Left lung (tissue), 10 donors: ENCODE measurements around the gene SYCE1L. TPM values are rescaled to one million over a fixed set of nuclear protein-coding genes. Genes with fewer than 3 reads are reported as not detected.
A peak's percentile ranks its signal among the peaks of the same experiment; 100 is the strongest.
"Not testable (repeated sequence)": the region's sequence is repeated elsewhere in the genome, so short reads cannot be mapped to it uniquely, and the experiment has no call there.

Experiments used
- ATAC-seq: fragments of 200-7000 bp; cut with Tn5 transposase; one replicate; pipeline ENCODE4 v1.9.1; 2020; ENCODE audit warnings: moderate library complexity
- DNase-seq, 4 donors: peaks; one replicate each; pipeline ENCODE4 v3.0.0-alpha.2; 2013 to 2020
- H3K27ac ChIP-seq, 2 donors: fragments of 200-600 bp; sonication (generic) in 1 of 2; one replicate each; pipeline versions ENCODE4 v1.5.0 to v1.8.0; 2020 to 2021
- H3K27me3 ChIP-seq, 2 donors: fragments of 200-600 bp; sonication (generic) in 1 of 2; one replicate each; pipeline versions ENCODE4 v1.5.0 to v1.8.0; 2020 to 2021
- H3K36me3 ChIP-seq, 2 donors: fragments of 200-600 bp; sonication (generic) in 1 of 2; one replicate each; pipeline versions ENCODE4 v1.5.0 to v1.8.0; 2020 to 2021
- H3K4me1 ChIP-seq, 2 donors: fragments of 200-600 bp; one replicate each; pipeline ENCODE4 v1.8.0; 2021
- H3K4me3 ChIP-seq, 2 donors: fragments of 200-600 bp; sonication (generic) in 1 of 2; one replicate each; pipeline versions ENCODE4 v1.5.0 to v1.8.0; 2020 to 2021; ENCODE audit warnings: mild to moderate bottlenecking in 1 of 2
- H3K9me3 ChIP-seq, 2 donors: fragments of 200-600 bp; sonication (generic) in 1 of 2; one replicate each; pipeline versions ENCODE4 v1.5.0 to v1.8.0; 2020 to 2021
- intact Hi-C, 2 donors: fragments of 100-400 bp; cut with DNase I; formaldehyde crosslinking; loops; one replicate each; pipeline versions ENCODE4 v1.11.2 to v1.14.2; 2022
- polyA plus RNA-seq, 6 donors: library from polyadenylated mRNA; unstranded; fragments of 120-200 nt; gene quantifications; one replicate each; pipeline ENCODE4 v1.2.1, GENCODE V29; 2013; ENCODE audit not compliant: insufficient read length in 6 of 6
- total RNA-seq, 2 donors: library from RNA; stranded (reverse); fragmentation: NEBNext Ultra II Directional; extraction: Animal tissue kit (Norgen Biotek cat#: 25700); gene quantifications; one replicate each; pipeline ENCODE4 v1.2.1, GENCODE V29; 2021
- TF ChIP-seq, protein P1 (sequence below), 2 donors: fragments of 200-600 bp; sonication (generic) in 1 of 2; IDR thresholded peaks; one replicate each; pipeline versions ENCODE4 v1.5.0 to v1.8.0; 2021; ENCODE audit warnings: antibody characterized with exemption in 2 of 2
- donor health status: DM: no; HTN: yes; CAD: no.
- donor health status: DM: no; HTN: no; CAD: no.

SYCE1L gene
- total and polyA plus RNA-seq, 8 donors: 2.2 to 5.7 (median 3.6) TPM

DNA sequence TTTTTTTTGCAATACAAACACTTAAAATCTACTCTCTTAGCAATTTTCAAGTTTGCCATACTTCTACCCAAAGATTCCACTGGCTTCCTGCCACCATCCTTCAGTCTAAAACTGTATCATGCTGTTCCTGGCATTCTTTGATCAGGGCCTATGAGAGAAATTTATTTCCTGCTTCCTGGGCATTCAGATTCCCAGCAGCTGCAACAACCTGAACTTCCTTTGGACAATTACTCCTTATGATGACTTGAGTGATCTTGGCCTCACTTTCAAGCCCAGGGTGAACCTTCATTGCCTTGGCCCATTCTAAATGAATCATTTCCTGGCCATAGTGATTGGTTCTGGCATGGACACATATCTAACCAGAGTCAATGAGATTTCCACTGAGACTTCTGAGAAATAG, 26.3 kb upstream of the SYCE1L start:
- no peaks in the 10 kb centered on the region for H3K9me3 ChIP-seq
- H3K4me3 ChIP-seq: no peak overlapping the region
- H3K27me3 ChIP-seq: peaks cover 0 to 10% of the 10 kb centered on the region in 2 donors
- intact Hi-C loops: no loop called here
- DNase-seq (no peak), ATAC-seq (peak; percentile 50)
- no peak overlapping the region for H3K27ac ChIP-seq
- H3K36me3 ChIP-seq: no peaks in the 10 kb centered on the region
- H3K4me1 ChIP-seq: no peaks in the 10 kb centered on the region
- TF ChIP-seq, protein P1, sequence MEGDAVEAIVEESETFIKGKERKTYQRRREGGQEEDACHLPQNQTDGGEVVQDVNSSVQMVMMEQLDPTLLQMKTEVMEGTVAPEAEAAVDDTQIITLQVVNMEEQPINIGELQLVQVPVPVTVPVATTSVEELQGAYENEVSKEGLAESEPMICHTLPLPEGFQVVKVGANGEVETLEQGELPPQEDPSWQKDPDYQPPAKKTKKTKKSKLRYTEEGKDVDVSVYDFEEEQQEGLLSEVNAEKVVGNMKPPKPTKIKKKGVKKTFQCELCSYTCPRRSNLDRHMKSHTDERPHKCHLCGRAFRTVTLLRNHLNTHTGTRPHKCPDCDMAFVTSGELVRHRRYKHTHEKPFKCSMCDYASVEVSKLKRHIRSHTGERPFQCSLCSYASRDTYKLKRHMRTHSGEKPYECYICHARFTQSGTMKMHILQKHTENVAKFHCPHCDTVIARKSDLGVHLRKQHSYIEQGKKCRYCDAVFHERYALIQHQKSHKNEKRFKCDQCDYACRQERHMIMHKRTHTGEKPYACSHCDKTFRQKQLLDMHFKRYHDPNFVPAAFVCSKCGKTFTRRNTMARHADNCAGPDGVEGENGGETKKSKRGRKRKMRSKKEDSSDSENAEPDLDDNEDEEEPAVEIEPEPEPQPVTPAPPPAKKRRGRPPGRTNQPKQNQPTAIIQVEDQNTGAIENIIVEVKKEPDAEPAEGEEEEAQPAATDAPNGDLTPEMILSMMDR (IDR thresholded peaks at IDR 0.05): no peak

DNA sequence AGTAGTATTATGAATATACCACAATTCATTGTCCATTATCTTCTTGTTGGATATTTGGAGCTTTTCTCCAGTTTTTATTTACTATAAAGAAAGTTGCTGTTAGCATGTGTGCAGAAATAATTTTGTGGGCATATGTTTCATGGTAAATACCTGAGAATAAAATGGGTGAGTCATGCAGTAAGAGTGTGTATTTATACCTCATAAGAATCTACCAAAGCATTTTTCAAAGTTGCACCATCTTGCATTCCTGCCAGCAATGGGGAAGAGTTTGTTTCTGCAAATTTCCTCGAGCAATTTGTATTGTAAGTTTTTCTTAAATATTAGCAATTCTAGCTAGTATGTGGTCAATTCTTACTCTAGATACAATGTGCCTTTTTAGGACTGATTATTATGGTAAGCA, 16.1 kb upstream of the SYCE1L start:
- Histone ChIP-seq H3K4me3 (no peak overlapping the region), H3K27ac (no peak overlapping the region), H3K27me3 (peaks cover 0 to 5% of the 10 kb centered on the region in 2 donors), H3K36me3 (no peaks in the 10 kb centered on the region), H3K9me3 (no peaks in the 10 kb centered on the region), H3K4me1 (no peaks in the 10 kb centered on the region)
- TF ChIP-seq, protein P1 (IDR thresholded peaks at IDR 0.05): no peak
- DNase-seq (no peak), ATAC-seq (peak; percentile 71)
- intact Hi-C loops: no loop called here

DNA sequence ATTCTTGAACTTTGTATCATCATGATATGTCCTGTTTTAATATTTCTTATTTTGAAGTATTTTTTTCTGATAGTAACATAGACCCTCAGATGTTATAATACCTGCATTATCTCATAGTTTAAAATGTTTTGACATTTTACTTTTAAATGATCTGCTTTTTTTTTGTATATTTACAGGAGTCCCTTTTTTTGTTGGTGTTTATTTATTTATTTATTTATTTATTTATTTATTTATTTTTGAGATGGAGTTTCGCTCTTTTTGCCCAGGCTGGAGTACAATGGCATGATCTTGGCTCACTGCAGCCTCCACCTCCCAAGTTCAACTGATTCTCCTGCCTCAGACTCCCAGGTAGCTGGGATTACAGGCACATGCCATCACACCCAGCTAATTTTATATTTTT, 12.9 kb upstream of the SYCE1L start:
- H3K27ac ChIP-seq, H3K27me3 ChIP-seq, H3K4me3 ChIP-seq, H3K36me3 ChIP-seq, H3K4me1 ChIP-seq, H3K9me3 ChIP-seq, DNase-seq, intact Hi-C loops, ATAC-seq: not testable (repeated sequence)

DNA sequence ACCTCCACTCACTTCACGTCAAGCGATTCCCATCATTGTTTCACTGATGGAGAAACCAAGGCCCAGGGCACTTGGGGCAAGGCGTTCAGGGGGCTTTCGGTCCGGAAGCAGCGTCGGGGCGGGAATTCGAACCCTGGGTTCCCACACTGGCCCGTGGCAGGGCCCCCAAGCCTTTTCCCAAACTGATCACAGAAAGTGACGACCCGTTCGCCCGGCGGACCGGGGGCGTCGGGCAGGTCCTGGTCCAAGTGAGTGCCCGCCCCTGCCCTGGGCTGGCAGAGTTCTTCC, 9.1 kb upstream of the SYCE1L start:
- ATAC-seq (no peak), DNase-seq (peak in 1 of 4 donors; percentile 88)
- Histone ChIP-seq H3K36me3 (peaks cover 0 to 22% of the 10 kb centered on the region in 2 donors), H3K27ac (peak overlapping the region; percentile 82 to 100), H3K4me3 (peak overlapping the region; percentile 63 to 67), H3K4me1 (peaks cover 5 to 26% of the 10 kb centered on the region in 2 donors), H3K9me3 (no peaks in the 10 kb centered on the region), H3K27me3 (no peaks in the 10 kb centered on the region)
- TF ChIP-seq, protein P1 (IDR thresholded peaks at IDR 0.05): no peak
- intact Hi-C loops: no loop called here

DNA sequence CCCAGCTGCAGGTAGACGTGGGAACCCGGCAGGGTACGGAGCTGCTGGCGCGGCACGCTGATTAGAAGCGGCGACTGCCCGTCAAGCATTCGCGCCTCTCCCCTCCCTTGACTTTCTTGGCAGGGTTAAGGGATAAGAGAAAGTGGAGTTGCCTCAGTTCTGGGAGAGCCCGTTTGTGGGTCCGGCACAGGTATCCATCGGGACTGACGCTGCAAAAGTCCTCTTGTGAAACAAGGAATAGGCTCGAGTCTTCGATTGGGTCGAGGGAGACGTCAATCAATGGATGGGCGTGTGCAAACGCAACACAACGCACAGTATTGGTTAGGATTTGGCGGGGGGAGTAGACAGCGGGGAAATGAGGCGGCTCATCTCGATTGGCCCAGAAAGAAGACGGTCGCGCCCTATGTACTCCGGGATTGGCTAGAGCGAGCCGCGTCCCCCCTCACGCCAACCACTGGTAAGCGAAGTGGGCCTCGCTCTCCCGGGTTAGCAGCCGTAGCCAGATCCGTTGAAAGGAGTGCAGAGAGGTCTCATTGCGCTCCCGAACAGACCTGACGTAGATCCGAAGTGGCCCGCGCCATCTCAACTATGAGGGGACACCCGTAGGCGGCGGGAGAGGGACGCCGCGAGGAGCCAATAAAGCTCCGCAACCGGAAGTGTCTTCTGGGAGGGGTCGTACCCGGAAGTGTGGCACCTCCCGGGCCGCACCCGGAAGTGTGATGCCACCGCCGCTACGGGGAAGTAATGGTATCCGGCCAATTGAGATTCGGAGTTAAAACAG, 8.5 kb upstream of the SYCE1L start, which contains the start of gene MON1B:
Gene MON1B, plus strand, starts transcription at position 713 of the 781 bp plus-strand sequence. CDS start 296 bp downstream, outside the sequence.
- DNase-seq: peak; percentile 94 to 98 (median 98)
- no peaks in the 10 kb centered on the region for H3K9me3 ChIP-seq
- peaks cover 5 to 26% of the 10 kb centered on the region in 2 donors for H3K4me1 ChIP-seq
- peak within 1 kb of the TSS; percentile 63 to 67 for H3K4me3 ChIP-seq
- H3K27ac ChIP-seq: peak within 1 kb of the TSS; percentile 96 to 100
- peaks cover 0 to 27% of the 10 kb centered on the region in 2 donors for H3K36me3 ChIP-seq
- H3K27me3 ChIP-seq: no peaks in the 10 kb centered on the region
- TF ChIP-seq, protein P1 (IDR thresholded peaks at IDR 0.05): no peak
- intact Hi-C loops: no loop called here
- peak; percentile 99 for ATAC-seq
